Ishikawa (cell line): ENCODE results near the gene RNF175.
A peak's percentile ranks its signal among the peaks of the same experiment; 100 is the strongest.

Source experiments
- CEBPB ChIP-seq: IDR thresholded peaks from 2 replicates; pipeline ENCODE4 v1.6.1; 2012
- CREB1 ChIP-seq: IDR thresholded peaks from 2 replicates; pipeline ENCODE4 v1.6.1; 2012; ENCODE audit warnings: low read depth
- EGR1 ChIP-seq: IDR thresholded peaks from 2 replicates; pipeline ENCODE4 v1.6.1; 2012
- EP300 ChIP-seq: IDR thresholded peaks from 2 replicates; pipeline ENCODE4 v1.6.1; 2012; ENCODE audit warnings: borderline replicate concordance
- FOXM1 ChIP-seq: IDR thresholded peaks from 2 replicates; pipeline ENCODE4 v1.6.1; 2012; ENCODE audit warnings: low read depth, borderline replicate concordance
- MAX ChIP-seq: IDR thresholded peaks from 2 replicates; pipeline ENCODE4 v1.6.1; 2012
- NFIC ChIP-seq: IDR thresholded peaks from 2 replicates; pipeline ENCODE4 v1.6.1; 2012
- RAD21 ChIP-seq: IDR thresholded peaks from 2 replicates; pipeline ENCODE4 v1.6.1; 2012; ENCODE audit warnings: low read depth
- TAF1 ChIP-seq: IDR thresholded peaks from 2 replicates; pipeline ENCODE4 v1.6.1; 2012; ENCODE audit warnings: low read depth, mild to moderate bottlenecking
- TCF12 ChIP-seq: IDR thresholded peaks from 2 replicates; pipeline ENCODE4 v1.6.1; 2012; ENCODE audit warnings: low read depth
- TEAD4 ChIP-seq: IDR thresholded peaks from 2 replicates; pipeline ENCODE4 v1.6.1; 2012
- USF1 ChIP-seq: IDR thresholded peaks from 2 replicates; pipeline ENCODE4 v1.6.1; 2012
- YY1 ChIP-seq: IDR thresholded peaks from 2 replicates; pipeline ENCODE4 v1.6.1; 2012; ENCODE audit warnings: low read depth
- ZBTB7A ChIP-seq: IDR thresholded peaks from 2 replicates; pipeline ENCODE4 v1.6.1; 2012; ENCODE audit warnings: low read depth
- TF ChIP-seq, protein P1 (sequence below): IDR thresholded peaks from 2 replicates; pipeline ENCODE4 v1.6.1; 2012; ENCODE audit warnings: low read depth, mild to moderate bottlenecking

RNF175 gene

GRCh38 chr4:153787575-153787974, 27.8 kb upstream of the RNF175 start:
- TF ChIP-seq USF1 (no peak), EP300 (no peak), MAX (no peak), EGR1 (no peak), TEAD4 (no peak), CEBPB (no peak), TAF1 (no peak), TCF12 (no peak), RAD21 (no peak), FOXM1 (no peak), CREB1 (no peak), ZBTB7A (no peak), YY1 (no peak), NFIC (no peak)
- TF ChIP-seq, protein P1, sequence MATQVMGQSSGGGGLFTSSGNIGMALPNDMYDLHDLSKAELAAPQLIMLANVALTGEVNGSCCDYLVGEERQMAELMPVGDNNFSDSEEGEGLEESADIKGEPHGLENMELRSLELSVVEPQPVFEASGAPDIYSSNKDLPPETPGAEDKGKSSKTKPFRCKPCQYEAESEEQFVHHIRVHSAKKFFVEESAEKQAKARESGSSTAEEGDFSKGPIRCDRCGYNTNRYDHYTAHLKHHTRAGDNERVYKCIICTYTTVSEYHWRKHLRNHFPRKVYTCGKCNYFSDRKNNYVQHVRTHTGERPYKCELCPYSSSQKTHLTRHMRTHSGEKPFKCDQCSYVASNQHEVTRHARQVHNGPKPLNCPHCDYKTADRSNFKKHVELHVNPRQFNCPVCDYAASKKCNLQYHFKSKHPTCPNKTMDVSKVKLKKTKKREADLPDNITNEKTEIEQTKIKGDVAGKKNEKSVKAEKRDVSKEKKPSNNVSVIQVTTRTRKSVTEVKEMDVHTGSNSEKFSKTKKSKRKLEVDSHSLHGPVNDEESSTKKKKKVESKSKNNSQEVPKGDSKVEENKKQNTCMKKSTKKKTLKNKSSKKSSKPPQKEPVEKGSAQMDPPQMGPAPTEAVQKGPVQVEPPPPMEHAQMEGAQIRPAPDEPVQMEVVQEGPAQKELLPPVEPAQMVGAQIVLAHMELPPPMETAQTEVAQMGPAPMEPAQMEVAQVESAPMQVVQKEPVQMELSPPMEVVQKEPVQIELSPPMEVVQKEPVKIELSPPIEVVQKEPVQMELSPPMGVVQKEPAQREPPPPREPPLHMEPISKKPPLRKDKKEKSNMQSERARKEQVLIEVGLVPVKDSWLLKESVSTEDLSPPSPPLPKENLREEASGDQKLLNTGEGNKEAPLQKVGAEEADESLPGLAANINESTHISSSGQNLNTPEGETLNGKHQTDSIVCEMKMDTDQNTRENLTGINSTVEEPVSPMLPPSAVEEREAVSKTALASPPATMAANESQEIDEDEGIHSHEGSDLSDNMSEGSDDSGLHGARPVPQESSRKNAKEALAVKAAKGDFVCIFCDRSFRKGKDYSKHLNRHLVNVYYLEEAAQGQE, result no peak

GRCh38 chr4:153787061-153787560, 27.3 kb upstream of the RNF175 start:
- TF ChIP-seq USF1 (no peak), TAF1 (no peak), ZBTB7A (no peak), EGR1 (no peak), RAD21 (no peak), FOXM1 (no peak), TCF12 (no peak), TEAD4 (no peak), YY1 (no peak), EP300 (no peak), MAX (no peak), NFIC (no peak), CEBPB (no peak), CREB1 (no peak)
- TF ChIP-seq, protein P1, result no peak

DNA sequence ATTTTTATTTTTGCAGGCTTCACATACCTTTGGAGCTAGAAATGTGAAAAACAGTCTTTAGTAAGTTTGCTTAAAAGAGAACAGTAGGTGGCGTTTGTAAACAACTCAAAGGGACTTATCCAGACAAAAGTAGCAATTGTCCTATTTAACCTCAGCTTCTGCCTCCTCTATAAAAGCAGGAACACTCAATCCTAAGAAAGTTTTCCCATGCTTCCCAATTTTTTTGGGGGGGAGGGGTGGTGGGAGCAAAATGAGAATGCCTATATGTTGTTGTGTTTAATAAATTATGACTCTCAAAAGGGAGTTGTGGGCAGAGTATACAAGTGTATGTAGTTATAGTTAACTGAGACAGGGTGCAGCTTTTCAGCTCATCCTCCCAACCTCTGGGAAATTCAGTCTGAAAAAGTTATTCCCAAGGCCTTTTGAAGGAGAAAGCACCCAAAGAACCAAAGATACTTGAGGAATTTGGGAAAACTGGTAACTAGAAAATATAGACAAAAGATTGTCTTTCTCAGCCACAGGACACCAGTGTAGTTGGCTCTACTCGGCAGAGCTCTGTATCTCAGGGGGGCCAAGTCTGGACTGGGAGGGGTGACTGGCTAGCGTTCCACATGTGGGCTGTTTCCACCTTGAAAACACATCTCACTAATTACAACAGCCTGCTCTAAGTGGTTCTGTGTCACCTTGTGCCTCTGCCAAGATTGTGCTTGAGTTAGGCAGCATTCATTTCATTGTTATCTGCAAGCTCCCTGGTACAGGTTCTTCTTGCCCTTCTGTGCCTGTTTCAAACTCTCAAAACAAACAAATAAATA, 26.3 kb upstream of the RNF175 start:
- TF ChIP-seq RAD21 (peak; percentile 69), CREB1 (no peak), FOXM1 (no peak)

GRCh38 chr4:153784166-153784699, 24.4 kb upstream of the RNF175 start:
- TF ChIP-seq TCF12 (no peak), EP300 (no peak), CEBPB (no peak), RAD21 (no peak), MAX (no peak), CREB1 (no peak), NFIC (no peak), YY1 (no peak), TEAD4 (no peak), ZBTB7A (no peak), TAF1 (no peak), USF1 (no peak), FOXM1 (no peak), EGR1 (no peak)
- TF ChIP-seq, protein P1, result no peak
